Measurements from ENCODE around the gene TSPYL4.

TSPYL4 gene

DNA sequence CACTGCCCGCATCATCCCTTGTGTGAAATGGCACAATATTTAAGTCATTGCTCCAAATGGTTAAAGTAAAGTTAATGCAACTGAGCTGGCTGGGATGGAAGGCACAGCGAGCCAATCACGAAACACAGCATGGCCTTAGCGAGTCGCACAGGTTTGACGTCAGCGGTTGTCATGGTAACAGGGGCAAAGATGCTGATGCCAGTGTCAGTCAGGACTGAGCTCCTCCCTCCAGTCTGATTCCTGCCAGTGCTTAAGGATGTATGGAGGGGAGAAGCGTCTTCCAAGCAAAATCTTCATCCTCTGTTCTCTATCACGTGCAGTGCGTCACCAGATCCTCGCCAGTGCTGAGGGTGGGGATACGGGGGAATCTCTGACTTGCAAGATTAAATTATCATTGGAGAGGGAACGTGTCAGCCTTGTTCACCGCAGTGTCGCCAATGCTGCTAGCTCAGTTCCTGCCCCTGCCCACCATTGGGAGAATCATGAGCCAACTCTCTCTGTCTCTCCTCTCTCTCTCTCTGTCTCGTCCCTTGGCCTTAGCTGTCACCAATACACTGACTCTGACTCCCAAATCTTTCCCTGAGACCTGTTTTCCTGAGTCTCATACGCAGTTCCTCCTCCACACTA, 24.5 kb downstream of the TSPYL4 start:
- peak; percentile 97 for DNase-seq (ENCODE audit: low read depth)

DNA sequence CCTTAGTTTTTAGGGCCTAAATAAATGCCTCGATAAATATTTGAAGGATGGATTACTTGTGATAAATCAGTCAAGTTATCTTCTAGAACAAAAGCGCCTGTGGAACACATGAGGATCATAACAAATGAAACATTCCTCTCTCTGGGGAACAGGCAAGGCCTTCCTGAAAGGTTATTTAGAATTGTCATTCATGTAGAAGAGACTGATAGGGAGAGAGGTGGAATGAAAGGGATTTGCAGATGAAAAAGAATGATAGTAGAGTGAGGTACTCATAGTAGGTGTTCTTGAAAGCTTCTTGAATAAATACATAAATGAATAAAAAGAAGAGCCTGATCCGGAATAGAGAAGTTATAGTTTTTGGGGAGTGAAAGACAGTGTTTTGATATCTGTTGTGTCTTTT, 30.5 kb downstream of the TSPYL4 start:
- DNase-seq (ENCODE audit: low read depth): no peak

- DNase-seq (ENCODE audit: low read depth): no peak
Observed at GRCh38 chr6:116221911-116222310, 32.0 kb downstream of the TSPYL4 start.

GRCh38 chr6:116221067-116221466, 32.8 kb downstream of the TSPYL4 start:
- peak; percentile 54 for DNase-seq (ENCODE audit: low read depth)

GRCh38 chr6:116218866-116219265, 35.0 kb downstream of the TSPYL4 start:
- peak; percentile 21 for DNase-seq (ENCODE audit: low read depth)

- peak; percentile 20 for DNase-seq (ENCODE audit: low read depth)
Observed at GRCh38 chr6:116218172-116218633, 35.7 kb downstream of the TSPYL4 start.

- peak; percentile 72 for DNase-seq (ENCODE audit: low read depth)
Observed at GRCh38 chr6:116217069-116217468, 36.8 kb downstream of the TSPYL4 start.

- DNase-seq (ENCODE audit: low read depth): peak; percentile 59
Observed at GRCh38 chr6:116215414-116215813, 38.5 kb downstream of the TSPYL4 start.

DNA sequence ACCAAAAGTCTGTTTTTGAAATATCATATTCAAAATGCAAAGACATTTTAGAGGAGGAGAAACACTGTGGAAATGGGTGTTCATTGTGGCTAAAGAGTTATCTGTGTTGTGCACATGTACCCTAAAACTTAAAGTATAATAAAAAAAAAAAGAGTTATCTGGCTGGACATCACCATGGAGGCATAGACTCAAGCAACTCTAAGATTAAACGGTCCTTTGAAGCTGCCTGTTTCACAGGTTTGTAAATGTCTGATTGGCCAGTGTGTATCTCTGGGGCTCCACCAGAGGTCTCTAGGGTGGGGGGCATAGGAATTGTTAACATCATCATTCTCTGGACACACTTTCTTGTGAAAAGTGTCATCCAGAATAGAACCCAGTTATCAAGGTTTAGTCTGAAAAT, 39.2 kb downstream of the TSPYL4 start:
- no peak for DNase-seq (ENCODE audit: low read depth)

DNA sequence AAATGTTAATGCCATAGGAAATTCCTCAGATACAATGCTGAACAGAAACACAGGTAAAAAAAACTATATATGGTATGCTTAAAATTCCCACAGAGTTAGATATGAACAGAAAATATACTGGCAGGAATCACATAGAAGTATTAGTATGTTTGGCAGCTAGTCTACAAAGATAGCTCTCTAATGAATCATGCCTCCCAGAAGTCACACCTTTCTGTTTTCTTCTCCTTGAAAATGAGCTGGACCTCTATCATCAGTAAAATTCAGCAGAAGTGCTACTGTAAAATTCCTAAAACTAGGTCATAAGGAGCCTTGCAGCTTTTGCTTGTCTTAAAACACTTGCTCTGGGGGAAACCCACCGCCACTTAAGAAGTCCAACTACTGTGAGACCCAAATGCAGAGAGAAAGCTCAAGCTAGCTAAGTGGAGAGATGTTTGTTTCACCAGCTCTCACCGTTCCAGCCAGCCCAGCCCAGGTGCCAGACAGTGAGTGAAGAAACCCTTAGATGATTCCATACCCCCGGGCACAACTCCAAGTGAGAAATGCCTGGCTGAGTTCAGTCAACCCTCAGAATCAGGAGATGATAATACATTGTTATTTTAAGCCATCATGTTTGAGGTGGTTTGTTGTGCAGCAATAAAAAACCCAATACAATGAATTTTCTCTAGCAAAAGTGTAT, 43.0 kb downstream of the TSPYL4 start:
- peak; percentile 73 for DNase-seq (ENCODE audit: low read depth)

DNA sequence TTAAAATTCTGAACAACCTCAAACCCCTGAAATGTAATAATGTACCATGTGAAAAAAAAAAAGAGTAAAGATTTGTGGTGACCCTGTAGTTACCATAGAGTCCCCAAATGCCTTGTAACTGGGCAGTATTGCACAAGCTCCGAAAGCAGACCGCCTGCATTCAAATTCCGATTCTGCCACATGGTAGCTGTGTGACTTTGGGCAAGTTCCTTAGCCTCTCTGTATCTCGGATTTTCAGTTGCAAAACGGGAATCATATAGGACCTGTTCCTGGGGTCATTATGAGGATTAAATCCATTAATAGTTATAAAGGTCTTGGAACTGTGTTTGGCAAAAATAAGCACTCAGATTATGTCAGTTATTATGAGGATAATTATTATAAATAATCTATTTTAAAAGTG, 43.6 kb downstream of the TSPYL4 start:
- DNase-seq (ENCODE audit: low read depth): no peak

DNA sequence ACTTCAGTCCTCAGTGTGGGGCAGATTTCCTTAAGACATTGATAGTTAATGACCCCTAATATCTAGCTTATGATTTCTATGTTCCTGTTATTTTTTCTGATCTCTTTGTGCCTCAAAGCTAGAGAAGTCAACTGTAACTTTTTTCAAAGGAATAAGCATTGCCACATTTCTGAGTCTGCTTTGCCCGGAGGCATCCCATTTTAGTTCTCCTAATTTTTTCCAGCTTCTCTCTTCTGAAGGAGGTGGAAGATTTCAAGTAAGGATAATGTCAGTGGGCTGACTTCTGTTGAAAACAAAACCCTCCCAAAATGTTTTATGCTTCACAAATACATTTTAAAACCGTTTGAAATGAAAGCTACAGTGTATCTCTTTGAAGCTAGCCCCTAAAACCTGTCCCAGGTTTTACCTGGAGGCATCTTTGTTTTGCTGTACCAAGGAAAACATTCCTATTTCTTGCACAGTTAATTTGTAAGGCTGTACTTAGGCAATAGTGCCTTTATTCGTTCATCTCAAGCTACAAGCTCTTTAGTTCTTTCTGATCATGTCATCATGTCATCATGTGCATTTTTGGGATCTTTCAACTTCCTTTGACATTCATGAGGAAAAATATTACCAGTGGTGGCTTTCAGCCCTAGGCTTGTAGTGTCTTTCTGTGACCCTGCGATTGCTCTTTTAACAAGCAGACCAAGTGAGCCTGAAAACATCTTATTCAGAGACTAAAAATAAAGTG, 45.7 kb downstream of the TSPYL4 start:
- DNase-seq (ENCODE audit: low read depth): no peak

- DNase-seq (ENCODE audit: low read depth): peak; percentile 82
Observed at GRCh38 chr6:116206231-116206903, 47.5 kb downstream of the TSPYL4 start.

DNA sequence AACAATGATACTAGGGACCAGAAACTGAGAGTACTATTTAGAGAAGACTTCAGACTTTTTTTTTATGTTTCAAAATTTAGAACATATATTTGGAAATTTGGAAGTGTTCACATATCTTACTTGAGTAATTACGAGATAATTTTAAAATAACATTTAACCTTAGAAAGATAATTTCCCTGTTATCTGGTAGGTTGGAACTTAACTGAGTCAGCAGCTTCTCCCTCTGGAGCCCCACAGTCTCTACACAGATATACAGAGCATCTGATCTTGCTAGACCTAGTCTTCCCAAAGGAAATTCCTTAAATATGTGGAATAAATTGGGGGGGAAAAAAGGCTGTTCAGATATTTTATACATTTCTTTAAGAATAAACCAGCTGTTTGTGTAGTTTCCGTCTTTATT, 48.6 kb downstream of the TSPYL4 start:
- peak; percentile 46 for DNase-seq (ENCODE audit: low read depth)

DNA sequence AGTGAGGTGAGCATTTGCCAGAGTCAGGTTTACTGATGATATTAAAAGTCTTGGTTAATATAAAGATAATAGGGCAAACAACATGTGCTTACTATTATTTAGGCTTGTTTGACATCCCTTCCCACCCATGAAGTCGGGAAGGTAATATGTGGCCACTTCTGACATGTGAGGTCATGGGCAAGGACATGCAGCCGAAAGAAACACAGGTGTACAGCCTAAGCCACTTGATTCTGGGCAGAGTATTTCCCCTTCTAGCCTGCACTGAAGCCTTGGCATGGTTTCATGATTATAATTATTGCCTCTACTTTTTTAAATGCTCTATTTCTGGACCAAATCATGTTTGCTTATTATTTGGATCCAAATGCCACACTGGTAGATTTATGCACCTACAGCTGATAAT, 52.3 kb downstream of the TSPYL4 start:
- DNase-seq (ENCODE audit: low read depth): no peak

- peak; percentile 26 for DNase-seq (ENCODE audit: low read depth)
Observed at GRCh38 chr6:116200619-116201249, 53.1 kb downstream of the TSPYL4 start.
